ENCODE measurements around the gene MBD5. TPM values are rescaled to one million over a fixed set of nuclear protein-coding genes. Genes with fewer than 3 reads are reported as not detected.

Gene MBD5
- total RNA-seq, 1 experiment from 2014 or later: 8.5 TPM

GRCh38 chr2:148273158-148273691 lies 252.3 kb downstream of the MBD5 start:
- TF ChIP-seq CTCF (conservative IDR thresholded peaks at IDR 0.05; ENCODE audit: low read depth, low read length): no peak
- TF ChIP-seq EZH2phosphoT487 (IDR thresholded peaks at IDR 0.05; ENCODE audit: borderline replicate concordance, low read length): no peak
- no peak for TF ChIP-seq EZH2 (IDR thresholded peaks at IDR 0.05; ENCODE audit: low read length, unreplicated experiment)
- Histone ChIP-seq H3K27me3 (ENCODE audit: low read length) (no peaks in the 10 kb centered on the region), H4K20me1 (ENCODE audit: low read length) (no peaks in the 10 kb centered on the region), H3K36me3 (ENCODE audit: low read depth, low read length) (no peaks in the 10 kb centered on the region), H3K4me1 (ENCODE audit: insufficient read depth, low read length) (no peaks in the 10 kb centered on the region), H3K9me2 (replicated peaks; ENCODE audit: low read length) (no peaks in the 10 kb centered on the region), H3K79me2 (ENCODE audit: low read length) (no peaks in the 10 kb centered on the region), H3K9me3 (ENCODE audit: low read length) (no peaks in the 10 kb centered on the region), H3K9ac (ENCODE audit: low read length) (no peak overlapping the region), H3K4me2 (ENCODE audit: low read length) (no peak overlapping the region), H2AFZ (ENCODE audit: low read length) (no peak overlapping the region), H3F3A (ENCODE audit: low read length, unreplicated experiment) (no peaks in the 10 kb centered on the region), H3K4me3 (ENCODE audit: low read length) (no peak overlapping the region), H3K27ac (ENCODE audit: low read length) (no peak overlapping the region)
- POLR2A ChIA-PET (ENCODE audit: unreplicated experiment): no interaction called here
- intact Hi-C loops (cut with micrococcal nuclease): no loop called here
- DNase-seq: no peak
- CTCF ChIA-PET: no interaction called here
- no TSS peak for BruUV-seq (replicated peaks)
- no peak for ATAC-seq

- no peak overlapping the region for H3K4me3 ChIP-seq (ENCODE audit: low read length)
- H3K79me2 ChIP-seq (ENCODE audit: low read length): no peaks in the 10 kb centered on the region
- TF ChIP-seq EZH2phosphoT487 (IDR thresholded peaks at IDR 0.05; ENCODE audit: borderline replicate concordance, low read length): no peak
- TF ChIP-seq EZH2 (IDR thresholded peaks at IDR 0.05; ENCODE audit: low read length, unreplicated experiment): no peak
- TF ChIP-seq CTCF (conservative IDR thresholded peaks at IDR 0.05; ENCODE audit: low read depth, low read length): no peak
- H3K27me3 ChIP-seq (ENCODE audit: low read length): no peaks in the 10 kb centered on the region
- POLR2A ChIA-PET (ENCODE audit: unreplicated experiment): interaction anchor here (0.6 kb wide), 1 partner anchor 9 kb away, joined by 3 read pairs; no protein-coding TSS in a partner anchor
- ATAC-seq: no peak
- no peaks in the 10 kb centered on the region for H3F3A ChIP-seq (ENCODE audit: low read length, unreplicated experiment)
- H3K9me2 ChIP-seq (replicated peaks; ENCODE audit: low read length): no peaks in the 10 kb centered on the region
- H3K9ac ChIP-seq (ENCODE audit: low read length): no peak overlapping the region
- no peak overlapping the region for H3K4me2 ChIP-seq (ENCODE audit: low read length)
- no peaks in the 10 kb centered on the region for H3K9me3 ChIP-seq (ENCODE audit: low read length)
- no peak overlapping the region for H2AFZ ChIP-seq (ENCODE audit: low read length)
- H3K4me1 ChIP-seq (ENCODE audit: insufficient read depth, low read length): peaks cover 5% of the 10 kb centered on the region; the same call in 1 of the 2 replicates
- no peak for DNase-seq
- no peaks in the 10 kb centered on the region for H3K36me3 ChIP-seq (ENCODE audit: low read depth, low read length)
- CTCF ChIA-PET: no interaction called here
- intact Hi-C loops (cut with micrococcal nuclease): no loop called here
- H4K20me1 ChIP-seq (ENCODE audit: low read length): no peaks in the 10 kb centered on the region
- no TSS peak for BruUV-seq (replicated peaks)
- H3K27ac ChIP-seq (ENCODE audit: low read length): no peak overlapping the region
Observed at GRCh38 chr2:148279216-148279615, 258.3 kb downstream of the MBD5 start.

GRCh38 chr2:148282201-148282600 lies 261.3 kb downstream of the MBD5 start:
- ATAC-seq: 0 out of 2 replicates have a peak, but pooled peaks have one; percentile 29

More at GRCh38 chr2:148282201-148282600, 261.3 kb downstream of the MBD5 start:
- intact Hi-C loops (cut with micrococcal nuclease): no loop called here
- H3K9ac ChIP-seq (ENCODE audit: low read length): no peak overlapping the region
- H3K79me2 ChIP-seq (ENCODE audit: low read length): no peaks in the 10 kb centered on the region
- H3K27me3 ChIP-seq (ENCODE audit: low read length): no peaks in the 10 kb centered on the region
- H3K9me2 ChIP-seq (replicated peaks; ENCODE audit: low read length): no peaks in the 10 kb centered on the region
- H3K4me3 ChIP-seq (ENCODE audit: low read length): no peak overlapping the region
- H3K36me3 ChIP-seq (ENCODE audit: low read depth, low read length): no peaks in the 10 kb centered on the region
- no peak overlapping the region for H3K27ac ChIP-seq (ENCODE audit: low read length)
- CTCF ChIA-PET: no interaction called here
- H3K4me2 ChIP-seq (ENCODE audit: low read length): no peak overlapping the region
- no TSS peak for BruUV-seq (replicated peaks)
- DNase-seq: peak; percentile 63
- no peak overlapping the region for H2AFZ ChIP-seq (ENCODE audit: low read length)
- no peaks in the 10 kb centered on the region for H3F3A ChIP-seq (ENCODE audit: low read length, unreplicated experiment)
- H3K9me3 ChIP-seq (ENCODE audit: low read length): no peaks in the 10 kb centered on the region
- TF ChIP-seq EZH2phosphoT487 (IDR thresholded peaks at IDR 0.05; ENCODE audit: borderline replicate concordance, low read length) (no peak), EZH2 (IDR thresholded peaks at IDR 0.05; ENCODE audit: low read length, unreplicated experiment) (no peak), CTCF (conservative IDR thresholded peaks at IDR 0.05; ENCODE audit: low read depth, low read length) (no peak)
- no peaks in the 10 kb centered on the region for H4K20me1 ChIP-seq (ENCODE audit: low read length)
- H3K4me1 ChIP-seq (ENCODE audit: insufficient read depth, low read length): peaks cover 5% of the 10 kb centered on the region; the same call in 1 of the 2 replicates
- POLR2A ChIA-PET (ENCODE audit: unreplicated experiment): no interaction called here
